PC-3 (cell line): Measurements from ENCODE around the gene DYNLL1. TPM values are rescaled to one million over a fixed set of nuclear protein-coding genes. Genes with fewer than 3 reads are reported as not detected.

Source experiments
- ATAC-seq: fragments of 200-7000 bp; cut with Tn5 transposase; 2 replicates; pipeline ENCODE4 v1.9.1; 2020; ENCODE audit warnings: mild to moderate bottlenecking, moderate library complexity
- BruUV-seq: library from RNA; stranded (reverse); fragments of 400-500 nt; replicated peaks from 2 replicates; lab custom pipeline; 2021; lab: Mats Ljungman, UMichigan
- CTCF ChIA-PET: fragments of 300-600 bp; sonication (Branson Sonifier 250); formaldehyde crosslinking; loops from one replicate; lab custom pipeline; 2022; ENCODE audit warnings: antibody characterized with exemption; lab: Charles Lee
- POLR2A ChIA-PET: fragments of 300-600 bp; sonication (Branson Sonifier 250); formaldehyde crosslinking; loops from one replicate; lab custom pipeline; 2022; ENCODE audit warnings: antibody characterized with exemption; ENCODE audit not compliant: unreplicated experiment; lab: Charles Lee
- DNase-seq: peaks from one replicate; pipeline ENCODE4 v3.0.0-alpha.2; 2015
- H2AFZ ChIP-seq: fragments of 300-600 bp; sonication (generic); 2 replicates; pipeline ENCODE4 v1.6.0; 2016; ENCODE audit warnings: antibody characterized with exemption, low read length
- H3F3A ChIP-seq: fragments of 300-600 bp; sonication (generic); one replicate; pipeline ENCODE4 v1.6.0; 2017; ENCODE audit warnings: antibody characterized with exemption, low read length, control low read depth, mild to moderate bottlenecking; ENCODE audit not compliant: unreplicated experiment
- H3K27ac ChIP-seq: fragments of 300-600 bp; sonication (generic); 2 replicates; pipeline ENCODE4 v1.5.1; 2016; ENCODE audit warnings: mild to moderate bottlenecking, low read length
- H3K27me3 ChIP-seq: fragments of 300-600 bp; sonication (generic); 2 replicates; pipeline ENCODE4 v1.6.1; 2016; ENCODE audit warnings: low read length, mixed read lengths
- H3K36me3 ChIP-seq: fragments of 300-600 bp; sonication (generic); 2 replicates; pipeline ENCODE4 v1.6.1; 2016; ENCODE audit warnings: low read depth, mixed run types, low read length, mixed read lengths
- H3K4me1 ChIP-seq: fragments of 300-600 bp; sonication (generic); 2 replicates; pipeline ENCODE4 v1.5.1; 2016; ENCODE audit warnings: low read length; ENCODE audit not compliant: insufficient read depth
- H3K4me2 ChIP-seq: fragments of 300-600 bp; sonication (generic); 2 replicates; pipeline ENCODE4 v1.6.0; 2016; ENCODE audit warnings: low read length
- H3K4me3 ChIP-seq: fragments of 300-600 bp; sonication (generic); 2 replicates; pipeline ENCODE4 v1.5.1; 2016; ENCODE audit warnings: mild to moderate bottlenecking, low read length, mixed read lengths
- H3K79me2 ChIP-seq: fragments of 300-600 bp; sonication (generic); 2 replicates; pipeline ENCODE4 v1.6.1; 2017; ENCODE audit warnings: low read length, mixed read lengths
- H3K9ac ChIP-seq: fragments of 300-600 bp; sonication (generic); 2 replicates; pipeline ENCODE4 v1.6.0; 2016; ENCODE audit warnings: mild to moderate bottlenecking, low read length
- H3K9me2 ChIP-seq: fragments of 300-600 bp; sonication (generic); replicated peaks from 2 replicates; pipeline ENCODE4 v1.6.1; 2016; ENCODE audit warnings: mixed run types, low read length, mixed read lengths
- H3K9me3 ChIP-seq: fragments of 300-600 bp; sonication (generic); 2 replicates; pipeline ENCODE4 v1.6.1; 2016; ENCODE audit warnings: low read length, mixed read lengths
- H4K20me1 ChIP-seq: fragments of 300-600 bp; sonication (generic); 2 replicates; pipeline ENCODE4 v1.6.1; 2016; ENCODE audit warnings: low read length, mixed read lengths
- CTCF ChIP-seq: fragments of 300-600 bp; sonication (generic); conservative IDR thresholded peaks from 2 replicates; pipeline ENCODE4 v1.5.1; 2017; ENCODE audit warnings: antibody characterized with exemption, low read depth, mild to moderate bottlenecking, low read length
- EZH2 ChIP-seq: fragments of 300-600 bp; sonication (generic); IDR thresholded peaks from one replicate; pipeline ENCODE4 v1.6.1; 2017; ENCODE audit warnings: antibody characterized with exemption, mild to moderate bottlenecking, low read length; ENCODE audit not compliant: unreplicated experiment
- EZH2phosphoT487 ChIP-seq: fragments of 300-600 bp; sonication (generic); IDR thresholded peaks from 2 replicates; pipeline ENCODE4 v1.6.1; 2018; ENCODE audit warnings: mild to moderate bottlenecking, antibody characterized with exemption, low read length, borderline replicate concordance
- intact Hi-C: fragments of 100-400 bp; cut with micrococcal nuclease; formaldehyde crosslinking; loops from 2 replicates; pipeline ENCODE4 v1.9.0; 2023
- total RNA-seq: library from RNA; depleted of rRNA; stranded (reverse); fragments of >200 nt; gene quantifications from 2 replicates; pipeline ENCODE4 v1.2.3, GENCODE V29; 2014

The DYNLL1 gene
- total RNA-seq, 1 experiment from 2014 or later: 396 TPM

DNA sequence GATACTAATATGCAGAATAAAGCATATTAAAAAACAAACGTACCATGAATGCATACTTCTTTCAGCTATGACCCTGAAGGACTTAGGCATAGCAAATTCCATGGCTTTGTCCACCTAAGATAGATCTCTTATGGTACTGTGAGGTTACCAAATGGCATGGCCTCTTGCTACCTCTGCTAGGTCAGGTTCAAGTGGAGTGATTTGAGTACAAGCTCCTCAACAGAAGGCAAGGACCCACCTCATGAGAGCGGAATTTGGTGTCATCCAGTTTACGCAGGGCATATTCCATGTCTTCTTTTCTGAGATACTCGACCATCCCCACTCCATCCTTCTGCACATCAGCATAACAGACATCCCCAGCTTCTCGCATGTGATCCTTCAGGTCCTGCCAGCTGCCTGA lies 32.2 kb upstream of the DYNLL1 start:
- no peak overlapping the region for H3K9ac ChIP-seq
- POLR2A ChIA-PET: no interaction called here
- no peaks in the 10 kb centered on the region for H3F3A ChIP-seq
- no peak overlapping the region for H3K4me2 ChIP-seq
- H3K79me2 ChIP-seq: peaks cover 59% of the 10 kb centered on the region
- TF ChIP-seq EZH2phosphoT487 (no peak), CTCF (no peak), EZH2 (no peak)
- H3K36me3 ChIP-seq: peaks cover 65% of the 10 kb centered on the region
- H3K27ac ChIP-seq: no peak overlapping the region
- H3K4me3 ChIP-seq: no peak overlapping the region
- DNase-seq: no peak
- H3K9me2 ChIP-seq: no peaks in the 10 kb centered on the region
- no TSS peak for BruUV-seq
- intact Hi-C loops: no loop called here
- H3K9me3 ChIP-seq: no peaks in the 10 kb centered on the region
- ATAC-seq: no peak
- H4K20me1 ChIP-seq: peaks cover 59% of the 10 kb centered on the region
- CTCF ChIA-PET: no interaction called here
- H3K4me1 ChIP-seq: peaks cover 4% of the 10 kb centered on the region; the same call in 1 of the 2 replicates
- no peaks in the 10 kb centered on the region for H3K27me3 ChIP-seq
- no peak overlapping the region for H2AFZ ChIP-seq

- ATAC-seq (no peak), DNase-seq (no peak)
- CTCF ChIA-PET: interaction anchor here (0.5 kb wide), 1 partner anchor 11 kb away, joined by 3 read pairs; no protein-coding TSS in a partner anchor
- peaks cover 78% of the 10 kb centered on the region for H3K79me2 ChIP-seq
- POLR2A ChIA-PET: interaction anchor here (0.5 kb wide), 1 partner anchor 9 kb away, joined by 4 read pairs; no protein-coding TSS in a partner anchor
- intact Hi-C loops: loop anchor here (1.0 kb wide), 1 partner anchor 109 kb away; no protein-coding TSS in a partner anchor
- no peak overlapping the region for H3K9ac ChIP-seq
- no peak overlapping the region for H3K4me2 ChIP-seq
- TF ChIP-seq EZH2phosphoT487 (no peak), EZH2 (no peak), CTCF (no peak)
- H3K4me3 ChIP-seq: no peak overlapping the region
- H3F3A ChIP-seq: no peaks in the 10 kb centered on the region
- H3K9me3 ChIP-seq: no peaks in the 10 kb centered on the region
- H4K20me1 ChIP-seq: peaks cover 54% of the 10 kb centered on the region
- H3K27ac ChIP-seq: no peak overlapping the region
- H3K4me1 ChIP-seq: peaks cover 8% of the 10 kb centered on the region; the same call in 1 of the 2 replicates
- no peaks in the 10 kb centered on the region for H3K27me3 ChIP-seq
- peaks cover 51% of the 10 kb centered on the region for H3K36me3 ChIP-seq
- BruUV-seq: no TSS peak
- no peak overlapping the region for H2AFZ ChIP-seq
- no peaks in the 10 kb centered on the region for H3K9me2 ChIP-seq
These were observed 30.2 kb upstream of the DYNLL1 start for GRCh38 chr12:120465756-120466155.

- Histone ChIP-seq H3K27ac (no peak overlapping the region), H3K79me2 (peaks cover 84% of the 10 kb centered on the region), H2AFZ (no peak overlapping the region), H3K9me2 (no peaks in the 10 kb centered on the region), H3K9ac (no peak overlapping the region), H3K36me3 (peaks cover 44% of the 10 kb centered on the region), H3K4me2 (peak overlapping the region; percentile 20), H3F3A (no peaks in the 10 kb centered on the region), H3K4me3 (no peak overlapping the region), H3K27me3 (no peaks in the 10 kb centered on the region), H3K4me1 (peaks cover 13% of the 10 kb centered on the region; the same call in 1 of the 2 replicates), H3K9me3 (no peaks in the 10 kb centered on the region), H4K20me1 (peaks cover 54% of the 10 kb centered on the region)
- intact Hi-C loops: loop anchor here (1.0 kb wide), 1 partner anchor 110 kb away; no protein-coding TSS in a partner anchor
- peak; percentile 71 for DNase-seq
- ChIA-PET CTCF (interaction anchor here (0.5 to 0.9 kb wide), 6 partner anchors 11 to 150 kb away, joined by 3 to 7 read pairs (median 4); partner anchors contain the start of gene COX6A1), POLR2A (no interaction called here)
- no peak for TF ChIP-seq EZH2phosphoT487
- TF ChIP-seq CTCF: peak; percentile 82
- no TSS peak for BruUV-seq
- ATAC-seq: peak; percentile 40
These were observed 29.2 kb upstream of the DYNLL1 start for GRCh38 chr12:120466560-120467315.
